SU-DHL-6 (cell line): ENCODE data around the gene RFC4.

ENCODE experiments used
- CTCF ChIP-seq: fragments of 200-600 bp; sonication (generic); IDR thresholded peaks from one replicate; pipeline ENCODE4 v1.5.1; 2017; ENCODE audit warnings: antibody characterized with exemption, mild to moderate bottlenecking, low read length, moderate library complexity; ENCODE audit not compliant: insufficient read depth, poor library complexity, severe bottlenecking
- EZH2phosphoT487 ChIP-seq: fragments of 200-600 bp; sonication (generic), shearing (Covaris generic); conservative IDR thresholded peaks from 2 replicates; pipeline ENCODE4 v1.6.1; 2018; ENCODE audit warnings: mild to moderate bottlenecking, antibody characterized with exemption, low read length, moderate library complexity, mixed read lengths

DNA sequence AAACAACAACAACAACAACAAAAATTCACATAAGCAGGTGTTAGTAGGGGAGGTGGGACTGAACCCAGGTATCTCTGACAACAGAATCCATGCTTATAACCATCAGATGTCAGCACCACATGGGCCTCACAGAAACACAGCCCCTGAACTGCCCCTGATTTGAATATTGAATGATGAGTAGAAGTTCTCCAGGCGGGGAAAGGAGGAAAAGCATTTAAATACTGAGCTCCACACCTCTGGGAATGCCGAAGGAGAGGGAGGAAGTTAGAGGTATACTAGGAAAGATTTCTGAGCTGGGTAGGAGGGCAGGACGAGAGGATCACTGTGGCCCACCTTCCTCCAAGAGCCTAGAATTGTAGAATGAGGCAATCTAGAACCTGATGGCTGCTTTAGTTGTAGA, 54.8 kb downstream of the RFC4 start:
- TF ChIP-seq CTCF, result no peak
- TF ChIP-seq EZH2phosphoT487, result no peak
